Kidney (tissue), 22 donors: Measurements from ENCODE around the gene HOXC9. TPM values are rescaled to one million over a fixed set of nuclear protein-coding genes. Genes with fewer than 3 reads are reported as not detected.
A peak's percentile ranks its signal among the peaks of the same experiment; 100 is the strongest.

Experiments
- DNase-seq, 5 donors: peaks; one replicate each; pipeline ENCODE4 v3.0.0-alpha.2; 2013 to 2020
- FAIRE-seq: peaks from 2 replicates; lab custom pipeline; 2012; peaks lifted over from hg19 to GRCh38; lab: Jason Lieb, UNC
- H3K27ac ChIP-seq, 2 donors: one replicate each; pipeline ENCODE4 v1.7.0; 2013; ENCODE audit warnings: low read depth in 2 of 2, low read length in 2 of 2, inconsistent platforms in 1 of 2
- H3K27me3 ChIP-seq: one replicate; pipeline ENCODE4 v1.7.1; 2013; ENCODE audit warnings: low read length, inconsistent platforms; ENCODE audit not compliant: control insufficient read depth, insufficient read depth
- H3K36me3 ChIP-seq, 3 donors: one replicate each; pipeline versions ENCODE4 v1.7.0 to v1.7.1; 2013; ENCODE audit warnings: low read length in 3 of 3, control low read depth in 1 of 3, inconsistent platforms in 1 of 3; ENCODE audit not compliant: insufficient read depth in 3 of 3, control insufficient read depth in 2 of 3
- H3K4me1 ChIP-seq, 3 donors: one replicate each; pipeline versions ENCODE4 v1.7.0 to v1.7.1; 2013; ENCODE audit warnings: low read length in 3 of 3, inconsistent platforms in 1 of 3, low read depth in 1 of 3; ENCODE audit not compliant: control insufficient read depth in 2 of 3, insufficient read depth in 2 of 3
- H3K4me3 ChIP-seq, 3 donors: one replicate each; pipeline versions ENCODE4 v1.7.0 to v1.8.1; 2013; ENCODE audit warnings: low read length in 3 of 3, control low read depth in 1 of 3, inconsistent platforms in 1 of 3
- H3K9ac ChIP-seq, 3 donors: one replicate each; pipeline versions ENCODE4 v1.7.0 to v1.7.1; 2013; ENCODE audit warnings: low read length in 3 of 3, control low read depth in 1 of 3, inconsistent platforms in 1 of 3
- H3K9me3 ChIP-seq, 3 donors: one replicate each; pipeline versions ENCODE4 v1.7.0 to v1.7.1; 2013; ENCODE audit warnings: low read length in 3 of 3, control low read depth in 1 of 3, inconsistent platforms in 1 of 3; ENCODE audit not compliant: control insufficient read depth in 2 of 3, insufficient read depth in 1 of 3
- CTCF ChIP-seq: IDR thresholded peaks from 3 replicates; pipeline ENCODE4 v1.5.1; 2012; ENCODE audit warnings: mild to moderate bottlenecking, moderate library complexity, borderline replicate concordance; ENCODE audit not compliant: insufficient read depth; ENCODE audit errors: extremely low read depth
- intact Hi-C: fragments of 100-400 bp; cut with DNase I; formaldehyde crosslinking; loops from one replicate; pipeline ENCODE4 v1.11.1; 2022
- long read RNA-seq, 10 donors: library from polyadenylated mRNA in 1 of 10; unstranded in 1 of 10; transcript quantifications; one replicate each; pipeline ENCODE4 v2.0.0 and lab custom pipeline, GENCODE V29; 2021 to 2026
- polyA plus RNA-seq: library from polyadenylated mRNA; stranded (reverse); fragments of 350-450 nt; fragmentation: Illumina TruSeq; extraction: RNeasy Lipid Tissue Mini Kit (QIAGEN cat#74804); gene quantifications from one replicate; pipeline ENCODE4 v1.2.3, GENCODE V29; 2014; ENCODE audit warnings: low read depth, low replicate concordance; ENCODE audit not compliant: insufficient read depth
- total RNA-seq: library from RNA; stranded (reverse); fragmentation: NEBNext Ultra II Directional; extraction: Animal tissue kit (Norgen Biotek cat#: 25700); gene quantifications from one replicate; pipeline ENCODE4 v1.2.1, GENCODE V29; 2021
- donor health status: control.
- donor health status: control.
- donor health status: control.
- donor health status: control.
- donor health status: control.
- donor health status: DM: yes; HTN: yes; CAD: no.
- donor health status: Normal renal cell carcinoma (clear cell type).

HOXC9 gene
- total RNA-seq, result 16.5 TPM
- 11.7 TPM for polyA plus RNA-seq
- long read RNA-seq, donor 1, transcript HOXC9-201 (2 exons, 1,516 nt), result major isoform, 21 of 21 reads
- long read RNA-seq, donor 1, partial matches to known transcripts, result 0 of 21 reads
- long read RNA-seq, donor 1, other reads (novel, unspliced or antisense), result 0 of 21 reads
- long read RNA-seq, donor 2, transcript HOXC9-201 (2 exons, 1,516 nt), result major isoform, 12 of 21 reads
- long read RNA-seq, donor 2, partial matches to known transcripts, result 9 of 21 reads
- long read RNA-seq, donor 2, other reads (novel, unspliced or antisense), result 0 of 21 reads
- long read RNA-seq, donor 3, transcript HOXC9-201 (2 exons, 1,516 nt), result major isoform, 7 of 13 reads
- long read RNA-seq, donor 3, partial matches to known transcripts, result 6 of 13 reads
- long read RNA-seq, donor 3, other reads (novel, unspliced or antisense), result 0 of 13 reads
- long read RNA-seq, donor 4, transcript HOXC9-201 (2 exons, 1,516 nt), result major isoform, 8 of 8 reads
- long read RNA-seq, donor 4, partial matches to known transcripts, result 0 of 8 reads
- long read RNA-seq, donor 4, other reads (novel, unspliced or antisense), result 0 of 8 reads
- long read RNA-seq, donor 5, result 0 reads
- long read RNA-seq, donor 6, partial matches to known transcripts, result 6 of 10 reads
- long read RNA-seq, donor 6, other reads (novel, unspliced or antisense), result 0 of 10 reads
- long read RNA-seq, donor 7, transcript HOXC9-201 (2 exons, 1,516 nt), result major isoform, 8 of 19 reads
- long read RNA-seq, donor 7, partial matches to known transcripts, result 0 of 19 reads
- long read RNA-seq, donor 7, other reads (novel, unspliced or antisense), result 11 of 19 reads
- long read RNA-seq, donor 8, transcript HOXC9-201 (2 exons, 1,516 nt), result major isoform, 16 of 16 reads
- long read RNA-seq, donor 8, partial matches to known transcripts, result 0 of 16 reads
- long read RNA-seq, donor 8, other reads (novel, unspliced or antisense), result 0 of 16 reads
- long read RNA-seq, donor 9, transcript HOXC9-201 (2 exons, 1,516 nt), result major isoform, 5 of 5 reads
- long read RNA-seq, donor 9, partial matches to known transcripts, result 0 of 5 reads
- long read RNA-seq, donor 9, other reads (novel, unspliced or antisense), result 0 of 5 reads
- long read RNA-seq, donor 10, transcript HOXC9-201 (2 exons, 1,516 nt), result major isoform, 19 of 19 reads
- long read RNA-seq, donor 10, partial matches to known transcripts, result 0 of 19 reads
- long read RNA-seq, donor 10, other reads (novel, unspliced or antisense), result 0 of 19 reads

- no peak for TF ChIP-seq CTCF
- intact Hi-C loops, result loop anchor here (5.0 kb wide), 1 partner anchor 202 kb away; no protein-coding TSS in a partner anchor
- H3K4me3 ChIP-seq, result peak within 1 kb of the TSS; percentile 75 to 88 (median 85)
- DNase-seq (peak in 1 of 5 donors; percentile 86), FAIRE-seq (no peak)
- H3K4me1 ChIP-seq, result peaks cover 3 to 18% (median 8%) of the 10 kb centered on the region in 3 donors
- peak within 1 kb of the TSS; percentile 62 to 79 (median 74) for H3K9ac ChIP-seq
- no peaks in the 10 kb centered on the region for H3K27me3 ChIP-seq
- peak within 1 kb of the TSS; percentile 83 to 97 for H3K27ac ChIP-seq
- no peaks in the 10 kb centered on the region for H3K9me3 ChIP-seq
- no peaks in the 10 kb centered on the region for H3K36me3 ChIP-seq
Observed at GRCh38 chr12:54000116-54001114, at the start of gene HOXC9. HOXC9 (plus strand) TSS chr12:54000161; CDS start chr12:54000189, 28 bp downstream.

GRCh38 chr12:53950437-53950773 is 49.6 kb upstream of the HOXC9 start:
- no peak for TF ChIP-seq CTCF
- FAIRE-seq (no peak), DNase-seq (no peak)
- Histone ChIP-seq H3K9me3 (no peaks in the 10 kb centered on the region), H3K4me1 (no peaks in the 10 kb centered on the region), H3K9ac (no peak overlapping the region), H3K36me3 (no peaks in the 10 kb centered on the region), H3K27ac (no peak overlapping the region), H3K27me3 (peaks cover 79% of the 10 kb centered on the region), H3K4me3 (no peak overlapping the region)
- intact Hi-C loops, result no loop called here
